Caco-2 (cell line): Measurements from ENCODE around the gene MAGI1. TPM values are rescaled to one million over a fixed set of nuclear protein-coding genes. Genes with fewer than 3 reads are reported as not detected.

ENCODE experiments used
- BruUV-seq: library from RNA; stranded (reverse); fragments of 400-500 nt; replicated peaks from 2 replicates; lab custom pipeline; 2021; lab: Mats Ljungman, UMichigan
- CTCF ChIA-PET: fragments of 300-600 bp; sonication (Branson Sonifier 250); formaldehyde crosslinking; loops from one replicate; lab custom pipeline; 2022; ENCODE audit warnings: antibody characterized with exemption; lab: Charles Lee
- POLR2A ChIA-PET: fragments of 300-600 bp; sonication (Branson Sonifier 250); formaldehyde crosslinking; loops from one replicate; lab custom pipeline; 2022; ENCODE audit warnings: antibody characterized with exemption; lab: Charles Lee
- DNase-seq, 2 experiments: peaks; one replicate each; pipeline versions ENCODE4 v3.0.0 to v3.0.0-alpha.2; 2020 to 2022
- H3K27me3 ChIP-seq: replicated peaks from 2 replicates; pipeline ENCODE4 v1.6.0; 2011; ENCODE audit warnings: low read length; ENCODE audit not compliant: control insufficient read depth, insufficient read depth
- H3K36me3 ChIP-seq: 2 replicates; pipeline ENCODE4 v1.5.1; 2011; ENCODE audit warnings: low read length; ENCODE audit not compliant: control insufficient read depth, insufficient read depth
- H3K4me1 ChIP-seq: fragments of 250-450 bp; sonication (Bioruptor Pico); 2 replicates; pipeline ENCODE4 v1.5.1; 2020; ENCODE audit warnings: mild to moderate bottlenecking
- H3K4me3 ChIP-seq: 2 replicates; pipeline ENCODE4 v1.5.1; 2011; ENCODE audit warnings: low read depth, mild to moderate bottlenecking, control low read depth, low read length
- H3K9me3 ChIP-seq: fragments of 250-450 bp; sonication (Bioruptor Pico); 2 replicates; pipeline ENCODE4 v1.5.1; 2020; ENCODE audit warnings: mild to moderate bottlenecking, moderate library complexity
- H3K27ac Mint-ChIP-seq: one replicate; pipeline ENCODE4 v1.8.0; 2022; ENCODE audit warnings: mixed read lengths; ENCODE audit not compliant: unreplicated experiment
- H3K27me3 Mint-ChIP-seq: one replicate; pipeline ENCODE4 v1.8.0; 2022; ENCODE audit warnings: mixed read lengths; ENCODE audit not compliant: insufficient read depth, unreplicated experiment
- H3K36me3 Mint-ChIP-seq: one replicate; pipeline ENCODE4 v1.8.0; 2022; ENCODE audit warnings: mild to moderate bottlenecking, mixed read lengths; ENCODE audit not compliant: insufficient read depth, unreplicated experiment
- H3K4me1 Mint-ChIP-seq: one replicate; pipeline ENCODE4 v1.8.0; 2022; ENCODE audit warnings: low read depth, mixed read lengths; ENCODE audit not compliant: unreplicated experiment
- H3K4me3 Mint-ChIP-seq: one replicate; pipeline ENCODE4 v1.8.0; 2022; ENCODE audit warnings: mild to moderate bottlenecking, moderate library complexity, mixed read lengths; ENCODE audit not compliant: unreplicated experiment
- H3K9me3 Mint-ChIP-seq: one replicate; pipeline ENCODE4 v1.8.0; 2022; ENCODE audit warnings: mixed read lengths; ENCODE audit not compliant: unreplicated experiment
- CTCF ChIP-seq, 2 experiments: fragments of 200-600 bp in 1 of 2; IDR thresholded peaks; 1 replicate in 1 of 2; 2 replicates in 1 of 2; pipeline versions ENCODE4 v1.5.1 to v1.8.0; 2011 to 2022; ENCODE audit warnings: antibody characterized with exemption in 1 of 2, control low read depth in 1 of 2, inconsistent platforms in 1 of 2, low read depth in 1 of 2, low read length in 1 of 2, mild to moderate bottlenecking in 1 of 2, moderate library complexity in 1 of 2; ENCODE audit not compliant: insufficient read depth in 1 of 2, severe bottlenecking in 1 of 2, unreplicated experiment in 1 of 2
- intact Hi-C: fragments of 100-400 bp; cut with micrococcal nuclease; formaldehyde crosslinking; loops from one replicate; pipeline ENCODE4 v1.10.0; 2022; ENCODE audit not compliant: unreplicated experiment
- total RNA-seq: library from RNA; stranded (reverse); gene quantifications from 2 replicates; pipeline ENCODE4 v1.2.3, GENCODE V29; 2022

MAGI1 gene
- total RNA-seq, 1 experiment from 2014 or later: 64.9 TPM

- no peaks in the 10 kb centered on the region for H3K4me1 Mint-ChIP-seq
- no peak overlapping the region for H3K4me3 Mint-ChIP-seq
- no peak overlapping the region for H3K27ac Mint-ChIP-seq
- ChIA-PET POLR2A (no interaction called here), CTCF (no interaction called here)
- no peaks in the 10 kb centered on the region for H3K9me3 Mint-ChIP-seq
- Histone ChIP-seq H3K9me3 (no peaks in the 10 kb centered on the region), H3K36me3 (no peaks in the 10 kb centered on the region), H3K27me3 (no peaks in the 10 kb centered on the region), H3K4me3 (no peak overlapping the region), H3K4me1 (no peaks in the 10 kb centered on the region)
- DNase-seq: no peak
- H3K36me3 Mint-ChIP-seq: peaks cover 26% of the 10 kb centered on the region
- no TSS peak for BruUV-seq
- no peaks in the 10 kb centered on the region for H3K27me3 Mint-ChIP-seq
- intact Hi-C loops: no loop called here
- TF ChIP-seq CTCF (IDR thresholded peaks at IDR 0.05; ENCODE audit: insufficient read depth in 1 of 2, low read depth in 1 of 2, low read length in 1 of 2, severe bottlenecking in 1 of 2, unreplicated experiment in 1 of 2): no peak
These were observed 3.1 kb upstream of the MAGI1 start for GRCh38 chr3:66041828-66042227.

DNA sequence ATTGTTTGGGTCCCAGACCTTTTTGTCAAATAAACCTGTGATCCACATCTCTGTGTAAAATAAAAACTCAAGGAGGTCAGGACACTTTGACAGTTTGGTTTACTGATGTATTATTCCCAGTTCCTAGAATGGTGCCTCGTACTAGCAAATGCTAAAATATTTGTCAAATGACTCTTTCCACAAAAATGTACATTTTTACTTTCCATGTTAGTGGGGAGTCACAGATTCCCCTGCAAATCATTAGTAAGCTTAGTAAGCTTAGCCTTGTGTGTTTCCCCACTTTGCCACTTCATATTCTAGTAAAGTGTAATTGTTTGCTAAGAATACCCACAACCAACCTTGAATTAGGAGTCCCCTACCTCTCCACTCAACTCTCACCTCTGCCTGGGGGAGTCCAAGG, 2.4 kb upstream of the MAGI1 start:
- CTCF ChIA-PET: no interaction called here
- no peaks in the 10 kb centered on the region for H3K4me1 ChIP-seq
- H3K36me3 ChIP-seq: no peaks in the 10 kb centered on the region
- no peaks in the 10 kb centered on the region for H3K9me3 ChIP-seq
- TF ChIP-seq CTCF (IDR thresholded peaks at IDR 0.05; ENCODE audit: insufficient read depth in 1 of 2, low read depth in 1 of 2, low read length in 1 of 2, severe bottlenecking in 1 of 2, unreplicated experiment in 1 of 2): no peak
- no peak overlapping the region for H3K4me3 Mint-ChIP-seq
- no peak for DNase-seq
- H3K36me3 Mint-ChIP-seq: peaks cover 27% of the 10 kb centered on the region
- no peaks in the 10 kb centered on the region for H3K27me3 Mint-ChIP-seq
- H3K4me3 ChIP-seq: no peak overlapping the region
- intact Hi-C loops: no loop called here
- POLR2A ChIA-PET: no interaction called here
- H3K27ac Mint-ChIP-seq: no peak overlapping the region
- no TSS peak for BruUV-seq
- no peaks in the 10 kb centered on the region for H3K27me3 ChIP-seq
- no peaks in the 10 kb centered on the region for H3K9me3 Mint-ChIP-seq
- H3K4me1 Mint-ChIP-seq: peaks cover 1% of the 10 kb centered on the region

GRCh38 chr3:66039590-66039887, 821 bp upstream of the MAGI1 start:
- intact Hi-C loops: loop anchor here (2.0 to 10.0 kb wide), 5 partner anchors 43 to 255 kb away; partner anchors contain the start of gene SLC25A26
- peak; percentile 68 to 69 for DNase-seq
- Mint-ChIP-seq H3K27ac (peak overlapping the region; percentile 94), H3K27me3 (no peaks in the 10 kb centered on the region), H3K36me3 (peaks cover 27% of the 10 kb centered on the region), H3K4me3 (peak overlapping the region; percentile 95), H3K9me3 (no peaks in the 10 kb centered on the region), H3K4me1 (peaks cover 13% of the 10 kb centered on the region)
- no peaks in the 10 kb centered on the region for H3K27me3 ChIP-seq
- TF ChIP-seq CTCF (IDR thresholded peaks at IDR 0.05; ENCODE audit: insufficient read depth in 1 of 2, low read depth in 1 of 2, low read length in 1 of 2, severe bottlenecking in 1 of 2, unreplicated experiment in 1 of 2): peak in 1 of 2 experiments; percentile 23
- H3K4me3 ChIP-seq: peak overlapping the region; percentile 70
- ChIA-PET POLR2A (no interaction called here), CTCF (no interaction called here)
- BruUV-seq: no TSS peak
- H3K4me1 ChIP-seq: peaks cover 1% of the 10 kb centered on the region; the same call in 1 of the 2 replicates
- H3K9me3 ChIP-seq: no peaks in the 10 kb centered on the region
- H3K36me3 ChIP-seq: no peaks in the 10 kb centered on the region
